ENCODE data around the gene NFIA.

The NFIA gene

GRCh38 chr1:61090546-61091202 is 8.3 kb downstream of the NFIA start:
- Histone ChIP-seq H3K27me3 (no peaks in the 10 kb centered on the region), H3K9me3 (no peaks in the 10 kb centered on the region), H3K36me3 (peaks cover 4% of the 10 kb centered on the region), H3K4me3 (ENCODE audit: low read depth, low read length) (no peak overlapping the region), H3K4me1 (no peaks in the 10 kb centered on the region)
- TF ChIP-seq CTCF (IDR thresholded peaks at IDR 0.05; ENCODE audit: low read depth, low read length) = no peak
- DNase-seq = no peak

- H3K36me3 ChIP-seq = peaks cover 4% of the 10 kb centered on the region
- no peak for DNase-seq
- TF ChIP-seq CTCF (IDR thresholded peaks at IDR 0.05; ENCODE audit: low read depth, low read length) = no peak
- H3K9me3 ChIP-seq = no peaks in the 10 kb centered on the region
- H3K4me1 ChIP-seq = no peaks in the 10 kb centered on the region
- H3K4me3 ChIP-seq (ENCODE audit: low read depth, low read length) = no peak overlapping the region
- no peaks in the 10 kb centered on the region for H3K27me3 ChIP-seq
Measured at GRCh38 chr1:61091455-61091854, 9.1 kb downstream of the NFIA start.

GRCh38 chr1:61092642-61093041 is 10.3 kb downstream of the NFIA start:
- Histone ChIP-seq H3K36me3 (peaks cover 4% of the 10 kb centered on the region), H3K9me3 (no peaks in the 10 kb centered on the region), H3K4me3 (ENCODE audit: low read depth, low read length) (no peak overlapping the region), H3K27me3 (no peaks in the 10 kb centered on the region), H3K4me1 (no peaks in the 10 kb centered on the region)
- TF ChIP-seq CTCF (IDR thresholded peaks at IDR 0.05; ENCODE audit: low read depth, low read length) = no peak
- no peak for DNase-seq

- no peaks in the 10 kb centered on the region for H3K27me3 ChIP-seq
- TF ChIP-seq CTCF (IDR thresholded peaks at IDR 0.05; ENCODE audit: low read depth, low read length) = no peak
- no peak for DNase-seq
- peaks cover under 1% of the 10 kb centered on the region for H3K36me3 ChIP-seq
- no peak overlapping the region for H3K4me3 ChIP-seq (ENCODE audit: low read depth, low read length)
- no peaks in the 10 kb centered on the region for H3K9me3 ChIP-seq
- no peaks in the 10 kb centered on the region for H3K4me1 ChIP-seq
Measured at GRCh38 chr1:61093525-61094137, 11.3 kb downstream of the NFIA start.

- no peak for DNase-seq
- H3K4me1 ChIP-seq = no peaks in the 10 kb centered on the region
- no peak for TF ChIP-seq CTCF (IDR thresholded peaks at IDR 0.05; ENCODE audit: low read depth, low read length)
Measured at GRCh38 chr1:61094677-61095469, 12.5 kb downstream of the NFIA start.

GRCh38 chr1:61095470-61095812 is 13.1 kb downstream of the NFIA start:
- Histone ChIP-seq H3K4me1 (no peaks in the 10 kb centered on the region), H3K4me3 (ENCODE audit: low read depth, low read length) (no peak overlapping the region), H3K27me3 (no peaks in the 10 kb centered on the region), H3K9me3 (no peaks in the 10 kb centered on the region), H3K36me3 (no peaks in the 10 kb centered on the region)
- no peak for TF ChIP-seq CTCF (IDR thresholded peaks at IDR 0.05; ENCODE audit: low read depth, low read length)
- DNase-seq = no peak

More at GRCh38 chr1:61094677-61095469, 12.5 kb downstream of the NFIA start:
- no peaks in the 10 kb centered on the region; the same call in 1 of the 2 replicates for H3K36me3 ChIP-seq
- no peaks in the 10 kb centered on the region for H3K27me3 ChIP-seq
- no peaks in the 10 kb centered on the region for H3K9me3 ChIP-seq
- no peak overlapping the region for H3K4me3 ChIP-seq (ENCODE audit: low read depth, low read length)
